ENCODE results near the gene COL4A2.

DNA sequence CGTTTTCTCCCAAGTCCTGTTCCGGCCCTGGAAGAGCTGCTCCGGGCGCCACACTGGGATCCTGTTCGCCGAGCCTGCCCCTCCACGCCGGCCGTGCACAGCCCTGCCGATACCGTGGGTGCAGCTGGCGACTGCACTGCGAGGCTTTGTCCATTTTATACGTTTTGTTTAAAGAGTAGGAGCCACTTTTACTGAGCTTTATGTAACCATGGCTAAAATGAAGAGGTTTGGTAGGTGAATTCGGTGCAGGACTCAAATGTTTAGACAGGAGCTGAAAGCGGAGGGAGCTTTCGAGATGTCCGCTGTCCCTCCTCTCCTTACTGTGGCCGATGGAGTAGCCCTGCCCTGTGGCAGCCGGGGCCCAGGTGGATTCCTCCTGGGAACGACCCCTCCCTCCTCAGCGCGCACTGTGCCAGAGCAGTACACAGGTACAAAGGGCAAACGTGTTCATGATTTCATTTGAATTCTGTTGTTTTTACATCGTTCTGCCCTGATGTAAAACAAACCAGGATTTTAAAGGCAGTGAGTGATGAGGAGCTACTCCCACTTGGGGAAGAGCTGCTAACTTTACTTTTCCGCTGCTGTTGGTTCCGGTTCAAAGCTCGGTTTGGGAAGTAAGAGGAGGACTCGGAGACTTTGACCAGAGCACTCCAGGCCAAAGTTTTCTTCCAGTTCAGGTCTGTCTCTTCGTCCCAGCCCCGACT, 1.7 kb downstream of the COL4A2 start:
- TF ChIP-seq, protein P1, sequence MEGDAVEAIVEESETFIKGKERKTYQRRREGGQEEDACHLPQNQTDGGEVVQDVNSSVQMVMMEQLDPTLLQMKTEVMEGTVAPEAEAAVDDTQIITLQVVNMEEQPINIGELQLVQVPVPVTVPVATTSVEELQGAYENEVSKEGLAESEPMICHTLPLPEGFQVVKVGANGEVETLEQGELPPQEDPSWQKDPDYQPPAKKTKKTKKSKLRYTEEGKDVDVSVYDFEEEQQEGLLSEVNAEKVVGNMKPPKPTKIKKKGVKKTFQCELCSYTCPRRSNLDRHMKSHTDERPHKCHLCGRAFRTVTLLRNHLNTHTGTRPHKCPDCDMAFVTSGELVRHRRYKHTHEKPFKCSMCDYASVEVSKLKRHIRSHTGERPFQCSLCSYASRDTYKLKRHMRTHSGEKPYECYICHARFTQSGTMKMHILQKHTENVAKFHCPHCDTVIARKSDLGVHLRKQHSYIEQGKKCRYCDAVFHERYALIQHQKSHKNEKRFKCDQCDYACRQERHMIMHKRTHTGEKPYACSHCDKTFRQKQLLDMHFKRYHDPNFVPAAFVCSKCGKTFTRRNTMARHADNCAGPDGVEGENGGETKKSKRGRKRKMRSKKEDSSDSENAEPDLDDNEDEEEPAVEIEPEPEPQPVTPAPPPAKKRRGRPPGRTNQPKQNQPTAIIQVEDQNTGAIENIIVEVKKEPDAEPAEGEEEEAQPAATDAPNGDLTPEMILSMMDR (IDR thresholded peaks at IDR 0.05), result no peak
- no peak for TF ChIP-seq POLR2A (IDR thresholded peaks at IDR 0.05)
